Measurements from ENCODE around the gene PLCL2. TPM values are rescaled to one million over a fixed set of nuclear protein-coding genes. Genes with fewer than 3 reads are reported as not detected.

PLCL2 gene
- total RNA-seq, 1 experiment from 2014 or later: 32.1 TPM

- H2AK5ac ChIP-seq (ENCODE audit: insufficient read length, low read length): no peak overlapping the region
- H3K27ac Mint-ChIP-seq: peak overlapping the region in 1 of 3 experiments; percentile 86; a peak in 2 of 7 replicates
- H3K4me3 Mint-ChIP-seq: no peak overlapping the region
- H3K79me1 ChIP-seq (ENCODE audit: insufficient read depth, low read depth, low read length, poor library complexity, severe bottlenecking): no peaks in the 10 kb centered on the region
- H3K4me2 ChIP-seq (ENCODE audit: insufficient read depth, insufficient read length, low read length): no peak overlapping the region
- peaks cover 3% of the 10 kb centered on the region; the same call in 1 of the 2 replicates for H3K4me1 ChIP-seq (ENCODE audit: insufficient read depth, low read length)
- H4K91ac ChIP-seq (ENCODE audit: insufficient read length, low read depth, low read length): no peak overlapping the region
- H3K9me3 ChIP-seq (ENCODE audit: control insufficient read depth, low read depth, low read length): no peaks in the 10 kb centered on the region
- no peak overlapping the region for H3K23ac ChIP-seq (ENCODE audit: insufficient read length, low read depth, low read length)
- no peaks in the 10 kb centered on the region for H3K27me3 Mint-ChIP-seq (ENCODE audit: low read depth)
- no peak overlapping the region for H3K56ac ChIP-seq (ENCODE audit: insufficient read length, low read depth, low read length)
- H3K4me1 Mint-ChIP-seq: peaks cover 59 to 69% of the 10 kb centered on the region in 2 experiments
- H4K5ac ChIP-seq (ENCODE audit: insufficient read length, low read depth, low read length): no peak overlapping the region
- no peak overlapping the region for H2BK12ac ChIP-seq (ENCODE audit: insufficient read length, low read depth, low read length)
- H3K9me3 Mint-ChIP-seq: no peaks in the 10 kb centered on the region
- DNase-seq: no peak
- H4K8ac ChIP-seq (replicated peaks; ENCODE audit: insufficient read length, low read depth, low read length): no peak overlapping the region
- H2BK20ac ChIP-seq (ENCODE audit: low read depth, low read length, poor library complexity, severe bottlenecking): no peak overlapping the region
- no peak overlapping the region for H2BK120ac ChIP-seq (ENCODE audit: low read depth, low read length, poor library complexity, severe bottlenecking)
- H3T11ph ChIP-seq (ENCODE audit: low read length): no peak overlapping the region
- H3K27me3 ChIP-seq (ENCODE audit: insufficient read depth, low read length): no peaks in the 10 kb centered on the region
- H3K9ac ChIP-seq (ENCODE audit: extremely low read depth, insufficient read length, low read length): no peak overlapping the region
- no peak overlapping the region for H3K14ac ChIP-seq (ENCODE audit: insufficient read depth, low read length)
- no peak overlapping the region for H2BK5ac ChIP-seq (ENCODE audit: insufficient read length, low read length)
- H3K79me2 ChIP-seq (ENCODE audit: insufficient read depth, low read length): 0 out of 2 replicates have a peak, but pooled peaks cover 2% of the 10 kb centered on the region
- no peak overlapping the region for H3K4ac ChIP-seq (ENCODE audit: low read depth, low read length)
- H2AFZ ChIP-seq (ENCODE audit: low read length): no peak overlapping the region
- no peak overlapping the region for H3K27ac ChIP-seq (ENCODE audit: insufficient read length, low read depth, low read length)
- no peak for TF ChIP-seq CTCF (conservative IDR thresholded peaks at IDR 0.05)
- WGBS (ENCODE audit: extremely low coverage, insufficient read length, low lambda C conversion rate): no CpG with 5 or more reads among the region's 1 CpG
- no peaks in the 10 kb centered on the region for H3K23me2 ChIP-seq (ENCODE audit: insufficient read length, low read depth, low read length, poor library complexity, severe bottlenecking)
- no peaks in the 10 kb centered on the region for H3K36me3 Mint-ChIP-seq (ENCODE audit: insufficient read depth in 1 of 3, low read depth in 3 of 3)
- no peaks in the 10 kb centered on the region for H4K20me1 ChIP-seq (ENCODE audit: control insufficient read depth, insufficient read depth, insufficient read length)
- H3K18ac ChIP-seq (ENCODE audit: insufficient read length, low read depth, low read length): no peak overlapping the region
- H2BK15ac ChIP-seq (ENCODE audit: low read depth, low read length): no peak overlapping the region
These were observed 20.9 kb downstream of the PLCL2 start for GRCh38 chr3:16905704-16906103.
